ENCODE results near the gene PNLIPRP1. TPM values are rescaled to one million over a fixed set of nuclear protein-coding genes. Genes with fewer than 3 reads are reported as not detected.

Gene PNLIPRP1
- total RNA-seq, 2 donors from 2014 or later = not detected

DNA sequence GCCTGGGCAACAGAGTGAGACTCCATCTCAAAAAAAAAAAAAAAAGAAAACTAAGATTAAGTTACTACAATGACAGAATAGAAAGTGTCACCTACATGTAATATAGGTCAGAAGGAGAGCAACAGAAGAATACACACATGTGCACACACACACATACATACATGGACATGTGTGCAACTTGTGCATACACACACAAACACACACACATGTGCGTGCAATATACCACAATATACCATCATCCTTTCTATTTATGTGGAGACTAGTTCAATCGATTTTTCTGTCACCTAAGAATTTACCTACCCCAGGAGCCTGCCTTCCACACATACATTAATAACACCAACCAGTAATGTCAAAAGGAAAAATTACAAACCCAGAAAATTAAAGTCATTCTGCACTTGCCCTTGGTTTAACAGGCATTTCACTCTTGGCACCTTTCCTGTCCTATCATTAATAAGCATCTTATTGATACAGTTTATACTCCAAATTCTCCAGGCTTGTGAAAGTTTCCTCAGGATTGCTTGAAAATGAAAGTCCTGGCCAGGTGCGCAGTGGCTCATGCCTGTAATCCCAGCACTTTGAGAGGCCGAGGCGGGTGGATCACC is 2.5 kb downstream of the PNLIPRP1 start:
- no peak overlapping the region for H3K27ac Mint-ChIP-seq
- H3K36me3 Mint-ChIP-seq = no peaks in the 10 kb centered on the region
- ATAC-seq (no peak), DNase-seq (ENCODE audit: low spot score in 2 of 2) (no peak)
- no peaks in the 10 kb centered on the region for H3K9me3 Mint-ChIP-seq

DNA sequence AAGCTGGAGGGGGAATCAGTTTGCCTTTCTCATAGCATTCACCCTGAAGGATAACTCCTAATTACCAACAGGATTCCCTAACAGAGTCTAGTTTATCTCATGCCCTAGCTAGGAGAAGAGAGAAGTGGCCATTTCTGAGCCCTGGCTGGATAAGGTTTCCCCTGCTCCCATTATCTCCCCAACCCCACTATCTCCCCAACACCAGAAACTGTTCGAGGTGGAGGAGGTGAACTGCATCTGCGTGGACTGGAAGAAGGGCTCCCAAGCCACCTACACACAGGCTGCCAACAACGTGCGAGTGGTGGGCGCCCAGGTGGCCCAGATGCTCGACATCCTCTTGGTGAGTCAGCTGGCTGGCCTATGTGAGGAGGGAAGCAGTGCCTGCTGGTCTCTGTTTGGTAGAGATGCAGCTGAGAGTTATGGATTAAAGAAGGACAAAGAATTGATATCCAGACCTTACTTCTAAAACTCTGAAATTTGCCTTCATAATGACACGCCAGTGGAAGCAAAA is 3.8 kb downstream of the PNLIPRP1 start:
- H3K27ac Mint-ChIP-seq = no peak overlapping the region
- ATAC-seq (no peak), DNase-seq (ENCODE audit: low spot score in 2 of 2) (no peak)
- H3K9me3 Mint-ChIP-seq = no peaks in the 10 kb centered on the region
- H3K36me3 Mint-ChIP-seq = no peaks in the 10 kb centered on the region

DNA sequence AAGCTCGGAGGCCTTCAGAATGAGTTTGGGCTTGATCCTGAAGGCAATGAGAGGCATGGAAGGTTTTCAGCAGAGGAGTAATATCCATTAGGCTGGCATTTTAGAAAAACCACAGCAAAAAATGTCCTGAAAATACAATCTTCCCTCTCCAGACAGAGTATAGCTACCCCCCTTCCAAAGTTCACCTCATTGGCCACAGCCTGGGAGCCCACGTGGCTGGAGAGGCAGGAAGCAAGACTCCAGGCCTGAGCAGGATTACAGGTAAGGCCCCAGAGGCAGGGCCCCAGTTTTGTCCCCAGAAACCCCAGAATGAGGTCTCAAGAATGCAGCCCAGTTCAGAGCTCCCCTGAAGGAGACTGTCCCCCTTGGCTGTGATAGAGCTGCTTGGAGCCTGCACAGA is 5.3 kb downstream of the PNLIPRP1 start:
- DNase-seq (ENCODE audit: low spot score in 2 of 2) (no peak), ATAC-seq (no peak)
- no peak overlapping the region for H3K27ac Mint-ChIP-seq
- H3K9me3 Mint-ChIP-seq = no peaks in the 10 kb centered on the region
- no peaks in the 10 kb centered on the region for H3K36me3 Mint-ChIP-seq

DNA sequence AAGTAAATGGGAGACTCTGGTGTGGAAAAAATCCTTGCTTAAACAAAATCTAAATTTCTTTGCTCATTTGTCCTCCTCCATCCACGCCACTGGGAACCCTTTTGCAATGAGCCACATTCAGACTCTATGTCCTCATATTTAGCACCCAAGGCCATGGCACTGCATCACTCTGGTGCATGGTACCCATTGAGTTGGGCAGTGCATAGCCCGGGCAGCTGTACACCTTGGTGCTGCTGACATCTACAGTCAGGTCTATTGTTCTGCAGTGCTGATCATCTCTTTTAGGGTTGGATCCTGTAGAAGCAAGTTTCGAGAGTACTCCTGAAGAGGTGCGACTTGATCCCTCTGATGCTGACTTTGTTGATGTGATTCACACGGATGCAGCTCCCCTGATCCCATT is 6.8 kb downstream of the PNLIPRP1 start:
- DNase-seq (ENCODE audit: low spot score in 2 of 2) (no peak), ATAC-seq (no peak)
- Mint-ChIP-seq H3K9me3 (no peaks in the 10 kb centered on the region), H3K36me3 (no peaks in the 10 kb centered on the region), H3K27ac (no peak overlapping the region)

DNA sequence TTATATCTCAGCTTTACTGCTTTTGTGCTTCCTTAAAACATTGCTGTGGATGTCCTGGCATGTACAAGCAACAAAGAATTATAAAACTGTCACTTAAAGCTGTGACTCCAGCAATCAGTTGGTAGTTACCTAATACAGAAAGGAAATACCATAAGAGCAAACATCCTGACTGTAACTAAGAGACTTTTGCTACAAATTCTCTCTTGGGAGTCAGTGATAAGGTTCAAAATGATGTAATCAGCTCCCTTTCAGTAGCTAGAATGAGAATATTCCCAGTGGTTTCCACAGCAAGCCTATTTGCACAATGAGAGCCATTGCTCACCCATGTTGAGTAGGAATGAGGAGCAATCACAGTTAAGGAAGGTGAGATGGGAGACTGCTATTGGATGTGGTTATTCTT is 7.6 kb downstream of the PNLIPRP1 start:
- ATAC-seq (no peak), DNase-seq (ENCODE audit: low spot score in 2 of 2) (no peak)
- Mint-ChIP-seq H3K27ac (no peak overlapping the region), H3K9me3 (no peaks in the 10 kb centered on the region), H3K36me3 (no peaks in the 10 kb centered on the region)

DNA sequence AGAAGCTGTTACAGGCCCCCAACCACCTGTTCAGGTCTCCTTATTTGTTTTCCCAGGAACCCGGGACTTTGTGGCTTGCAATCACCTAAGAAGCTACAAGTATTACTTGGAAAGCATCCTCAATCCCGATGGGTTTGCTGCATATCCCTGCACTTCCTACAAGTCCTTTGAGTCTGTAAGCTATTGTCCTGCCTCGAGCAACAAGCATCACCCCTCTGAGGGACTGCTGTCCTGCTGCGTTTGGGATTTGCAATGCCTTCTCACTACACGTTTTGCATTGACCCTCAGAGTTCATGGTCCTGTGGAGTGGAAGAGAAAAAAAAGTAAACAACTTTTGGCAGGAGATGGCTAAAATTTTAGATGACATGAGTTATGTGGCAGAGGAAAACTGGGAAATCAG is 9.2 kb downstream of the PNLIPRP1 start:
- Mint-ChIP-seq H3K36me3 (no peaks in the 10 kb centered on the region), H3K27ac (no peak overlapping the region), H3K9me3 (no peaks in the 10 kb centered on the region)
- DNase-seq (ENCODE audit: low spot score in 2 of 2) = no peak
- no peak for ATAC-seq

DNA sequence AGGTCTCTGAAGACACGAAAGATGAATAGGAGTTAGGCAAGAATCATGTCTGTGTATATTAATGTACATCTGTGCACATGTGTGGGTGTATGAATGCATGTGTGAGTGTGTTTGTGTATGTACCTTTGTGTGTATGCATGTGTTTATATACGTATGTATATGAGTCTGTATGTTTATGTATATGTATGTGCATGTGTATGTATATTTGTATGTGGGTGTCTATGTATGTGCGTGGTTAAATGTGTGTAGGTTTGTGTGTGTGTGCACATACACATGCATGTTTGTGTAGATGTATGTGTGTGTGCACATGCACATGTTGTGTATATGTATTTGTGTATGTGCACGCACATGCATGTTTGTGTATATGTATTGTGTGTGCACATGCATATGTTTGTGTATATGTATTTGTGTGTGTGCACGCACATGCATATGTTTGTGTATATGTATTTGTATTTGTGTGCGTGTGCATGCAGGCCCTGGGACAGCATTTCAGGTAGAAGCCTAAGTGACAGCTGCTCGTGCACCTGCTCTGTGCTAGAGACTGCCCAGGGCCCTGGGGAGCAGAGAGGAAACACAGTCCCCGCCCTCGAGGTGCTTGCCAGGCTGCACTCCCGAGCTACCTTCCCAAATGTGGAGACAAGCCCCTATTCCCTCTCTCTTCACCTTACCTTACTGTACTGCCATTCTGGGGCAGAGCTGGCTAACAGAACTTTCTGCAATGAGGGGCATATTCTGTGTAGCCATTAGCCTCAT is 12.1 kb downstream of the PNLIPRP1 start:
- no peak for DNase-seq (ENCODE audit: low spot score in 2 of 2)
- Mint-ChIP-seq H3K36me3 (no peaks in the 10 kb centered on the region), H3K27ac (no peak overlapping the region), H3K9me3 (no peaks in the 10 kb centered on the region)
- ATAC-seq = no peak

DNA sequence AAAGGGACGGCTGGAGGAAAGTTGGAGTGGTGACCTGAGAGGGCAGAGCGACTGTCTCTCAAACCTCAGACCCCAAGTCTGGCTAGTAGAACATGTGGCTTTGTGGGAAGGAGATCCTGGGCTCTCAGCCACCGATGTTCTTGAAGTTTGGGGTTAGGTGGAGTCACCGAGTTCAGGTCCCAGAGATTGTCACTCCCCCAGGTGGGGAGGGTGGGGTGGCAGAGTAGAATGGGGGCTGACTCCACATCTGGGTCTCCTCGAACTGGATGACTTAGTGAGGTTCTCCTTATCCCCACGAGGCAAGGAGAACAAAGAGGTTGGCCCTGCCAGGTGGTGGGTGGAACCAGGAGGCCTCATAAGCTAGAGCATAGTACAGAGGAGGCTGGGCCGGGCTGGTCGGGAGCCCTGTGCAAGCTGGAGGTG is 15.3 kb downstream of the PNLIPRP1 start:
- DNase-seq (ENCODE audit: low spot score in 2 of 2) (no peak), ATAC-seq (no peak)
- H3K27ac Mint-ChIP-seq = no peak overlapping the region
- no peaks in the 10 kb centered on the region for H3K9me3 Mint-ChIP-seq
- peaks cover 0 to 17% of the 10 kb centered on the region in 2 donors for H3K36me3 Mint-ChIP-seq

DNA sequence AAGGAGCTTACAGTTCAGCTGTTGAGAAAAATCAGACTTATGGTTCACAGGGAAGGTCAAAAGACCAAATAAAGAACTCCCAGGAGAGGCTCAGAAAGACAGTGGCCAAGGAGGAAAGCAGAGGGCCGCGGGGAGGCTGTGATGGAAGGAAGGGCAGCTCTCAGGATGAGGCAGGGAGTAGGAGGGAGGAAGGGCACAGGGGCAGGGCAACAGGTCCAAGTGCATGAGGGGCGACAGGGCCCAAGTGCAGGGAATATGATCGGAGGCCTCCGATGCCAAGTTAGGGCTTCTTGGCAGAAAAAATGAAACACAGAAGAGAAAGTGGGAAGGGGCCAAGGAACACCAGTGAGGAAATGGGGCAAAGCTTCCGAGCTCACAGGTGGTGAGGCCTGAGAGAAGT is 16.6 kb downstream of the PNLIPRP1 start:
- peaks cover 0 to 17% of the 10 kb centered on the region in 2 donors for H3K36me3 Mint-ChIP-seq
- no peak for ATAC-seq

DNA sequence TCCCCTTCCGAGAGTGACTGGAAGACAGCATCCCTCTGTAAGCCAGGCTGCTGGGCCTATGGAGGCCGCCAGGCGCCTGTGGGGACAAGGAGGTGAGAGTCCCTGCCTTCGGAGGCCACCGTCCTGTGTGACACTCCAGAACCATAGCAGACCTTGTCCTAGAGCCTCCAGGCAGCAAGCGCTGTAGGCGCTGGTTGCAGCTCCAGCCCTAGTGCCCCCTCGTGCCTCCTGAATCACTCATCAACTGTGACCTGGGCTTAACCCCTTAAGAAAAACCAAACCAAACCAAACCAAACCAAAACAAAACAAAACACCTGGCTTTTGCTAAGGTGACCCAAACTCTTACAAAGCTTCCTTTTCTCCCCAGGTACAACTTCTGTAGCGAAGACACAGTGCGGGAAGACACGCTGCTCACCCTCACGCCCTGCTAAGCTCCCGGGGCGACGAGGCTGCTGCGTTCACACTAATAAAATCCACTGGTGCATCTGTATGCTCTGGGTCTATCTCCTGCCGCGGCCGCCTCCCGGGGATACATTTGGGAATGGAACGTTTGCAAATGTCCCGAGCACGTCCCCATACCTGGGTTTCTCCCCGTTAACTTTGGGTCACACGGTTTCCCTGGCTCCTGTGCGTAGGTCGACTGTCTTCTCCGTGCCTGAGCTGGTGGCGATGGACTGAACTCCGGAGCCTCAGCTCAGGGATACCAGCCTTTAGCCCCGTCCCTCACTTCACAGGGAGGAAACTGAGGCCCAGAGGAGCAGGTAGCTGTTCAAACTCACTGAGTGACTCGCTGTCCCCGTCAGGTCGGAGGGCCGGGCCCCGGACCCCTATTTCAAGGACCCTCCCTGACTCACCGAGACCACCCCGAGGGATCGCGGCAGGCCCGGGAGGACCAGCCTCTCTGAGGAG is 18.2 kb downstream of the PNLIPRP1 start:
- H3K36me3 Mint-ChIP-seq = peaks cover 0 to 17% of the 10 kb centered on the region in 2 donors
- no peaks in the 10 kb centered on the region for H3K9me3 Mint-ChIP-seq
- no peak overlapping the region for H3K27ac Mint-ChIP-seq
- DNase-seq (ENCODE audit: low spot score in 2 of 2) (no peak), ATAC-seq (no peak)

More for the DNA sequence above, 16.6 kb downstream of the PNLIPRP1 start:
- no peaks in the 10 kb centered on the region for H3K9me3 Mint-ChIP-seq
- DNase-seq (ENCODE audit: low spot score in 2 of 2) = no peak
- no peak overlapping the region for H3K27ac Mint-ChIP-seq

DNA sequence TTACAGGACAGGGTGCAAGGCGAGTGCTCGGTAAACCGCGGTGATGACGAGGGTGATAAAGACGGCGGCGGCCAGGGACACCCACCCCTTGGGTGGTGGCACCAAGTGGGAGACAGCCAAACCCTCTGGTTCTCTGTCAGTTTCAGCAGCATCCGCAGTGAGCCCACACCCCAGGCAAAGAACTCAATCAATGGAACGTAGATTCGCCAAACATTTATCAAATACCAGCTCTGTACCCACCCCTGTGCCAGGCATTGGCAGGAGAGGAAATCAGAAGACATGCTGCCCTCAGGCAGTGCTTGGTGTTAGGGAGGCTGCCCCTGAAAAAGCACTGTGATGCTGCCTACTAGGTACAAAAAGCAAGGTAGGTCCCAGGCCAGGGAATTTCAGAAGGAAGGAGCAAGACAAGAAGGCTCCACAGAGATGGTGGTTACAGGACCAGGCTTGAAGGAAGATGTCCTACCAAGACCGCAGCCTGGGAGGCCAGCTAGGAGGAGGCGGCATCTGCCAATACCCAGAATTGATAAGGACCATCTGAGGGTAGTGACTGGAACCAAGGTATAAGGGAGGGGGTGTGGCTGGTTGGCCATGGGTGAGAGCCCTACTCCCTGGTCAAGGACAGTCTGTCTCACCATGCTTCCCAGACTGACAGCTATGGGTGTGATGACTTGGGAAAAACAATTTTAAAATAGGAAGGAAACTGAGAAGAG is 19.8 kb downstream of the PNLIPRP1 start:
- H3K36me3 Mint-ChIP-seq = peaks cover 0 to 17% of the 10 kb centered on the region in 2 donors
- H3K9me3 Mint-ChIP-seq = no peaks in the 10 kb centered on the region
- ATAC-seq (no peak), DNase-seq (ENCODE audit: low spot score in 2 of 2) (no peak)
- H3K27ac Mint-ChIP-seq = no peak overlapping the region

DNA sequence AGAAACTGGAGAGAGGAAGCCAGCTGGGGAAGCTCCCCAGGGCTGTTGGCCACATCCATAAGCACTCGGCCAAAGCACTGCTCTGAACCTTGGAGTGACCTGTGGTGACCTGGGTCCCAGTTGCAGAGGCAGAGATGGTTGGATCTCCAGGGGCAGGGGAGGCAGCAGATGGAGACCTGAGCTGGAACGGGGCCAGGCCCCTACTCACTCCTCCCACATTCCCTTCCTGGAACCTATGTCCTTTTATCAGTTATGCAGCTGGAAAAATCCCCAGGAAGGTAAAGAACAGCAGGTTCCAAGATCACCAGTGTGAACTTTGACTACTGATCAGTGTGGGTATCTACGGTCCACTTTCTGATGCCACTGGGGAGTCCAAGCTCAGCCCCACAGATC is 20.4 kb downstream of the PNLIPRP1 start:
- H3K27ac Mint-ChIP-seq = no peak overlapping the region
- no peaks in the 10 kb centered on the region for H3K9me3 Mint-ChIP-seq
- peaks cover 0 to 17% of the 10 kb centered on the region in 2 donors for H3K36me3 Mint-ChIP-seq
- DNase-seq (ENCODE audit: low spot score in 2 of 2) (no peak), ATAC-seq (no peak)

DNA sequence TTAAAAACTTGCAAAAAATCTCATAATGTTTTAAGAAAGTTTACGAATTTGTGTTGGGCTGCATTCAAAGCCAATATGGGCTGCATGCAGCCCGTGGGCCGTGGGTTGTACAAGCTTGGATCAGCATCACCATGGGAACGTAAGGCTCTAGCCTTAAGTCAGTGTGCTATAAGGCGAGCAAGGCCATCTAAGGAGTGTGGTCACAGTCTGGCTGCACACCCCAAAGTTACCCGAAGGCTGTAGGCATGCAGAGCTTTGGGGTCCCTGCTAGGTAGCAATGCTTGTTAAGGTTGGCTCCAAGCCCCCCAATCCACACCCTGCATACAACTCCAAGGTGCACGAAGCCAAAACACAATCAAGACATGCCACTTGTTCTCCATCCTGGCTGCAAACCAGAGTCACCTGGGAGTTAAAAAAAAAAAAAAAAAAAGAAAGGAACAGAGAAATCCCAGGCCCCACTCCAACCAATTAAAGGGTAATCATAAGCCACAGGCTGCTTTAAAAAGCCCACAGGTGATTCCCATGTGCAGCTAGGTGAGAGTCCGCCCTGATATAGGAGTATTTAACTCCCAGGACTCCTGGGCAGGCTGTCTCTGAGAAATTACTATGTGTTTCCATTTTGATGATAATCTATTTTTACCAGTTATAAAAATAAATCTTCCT is 21.5 kb downstream of the PNLIPRP1 start:
- no peak for ATAC-seq
- H3K36me3 Mint-ChIP-seq = peaks cover 0 to 17% of the 10 kb centered on the region in 2 donors
- no peak for DNase-seq (ENCODE audit: low spot score in 2 of 2)
- no peaks in the 10 kb centered on the region for H3K9me3 Mint-ChIP-seq
- H3K27ac Mint-ChIP-seq = no peak overlapping the region

DNA sequence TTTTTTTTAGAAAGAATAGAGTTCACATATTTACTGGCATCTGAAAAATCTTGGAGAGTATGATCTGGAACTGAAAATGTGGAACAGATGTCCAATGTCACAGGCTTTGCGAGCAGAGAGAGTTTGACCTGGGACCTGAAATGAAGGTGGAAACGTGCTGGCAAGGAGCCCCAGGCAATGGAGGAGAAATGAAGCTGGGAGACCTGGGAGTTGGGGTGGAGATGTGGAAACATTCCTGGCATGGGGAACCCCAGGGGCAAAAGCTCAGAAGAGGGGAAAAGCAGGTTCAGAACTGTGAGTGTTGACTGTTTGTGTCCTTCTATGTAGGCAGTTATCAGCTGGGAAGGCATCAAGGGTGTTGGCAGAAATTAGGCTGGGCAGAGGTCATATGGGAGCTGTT is 22.7 kb downstream of the PNLIPRP1 start:
- peaks cover 0 to 15% of the 10 kb centered on the region in 2 donors for H3K36me3 Mint-ChIP-seq
- H3K9me3 Mint-ChIP-seq = no peaks in the 10 kb centered on the region
- DNase-seq (ENCODE audit: low spot score in 2 of 2) (no peak), ATAC-seq (no peak)
- no peak overlapping the region for H3K27ac Mint-ChIP-seq

DNA sequence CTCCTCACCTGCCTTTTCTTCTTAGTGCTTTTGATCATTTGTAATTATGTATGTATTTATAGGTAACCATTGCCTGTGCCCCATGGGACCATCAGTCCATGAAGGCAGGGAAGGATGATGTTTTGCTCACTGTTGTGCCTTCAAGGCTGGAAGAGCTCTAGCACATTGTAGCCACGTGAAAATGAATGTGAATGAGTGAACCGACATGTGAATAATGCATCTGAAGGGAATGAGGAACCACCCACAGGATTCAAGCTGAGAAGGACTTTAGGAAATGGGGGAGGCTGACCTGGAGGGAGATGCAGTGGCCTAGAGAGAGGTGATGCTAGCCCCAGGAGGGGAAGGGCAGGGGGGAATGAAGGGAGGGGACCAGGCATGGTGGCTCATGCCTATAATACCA is 24.0 kb downstream of the PNLIPRP1 start:
- ATAC-seq (no peak), DNase-seq (ENCODE audit: low spot score in 2 of 2) (no peak)
- no peak overlapping the region for H3K27ac Mint-ChIP-seq
- peaks cover 0 to 11% of the 10 kb centered on the region in 2 donors for H3K36me3 Mint-ChIP-seq
- H3K9me3 Mint-ChIP-seq = peaks cover 0 to 3% of the 10 kb centered on the region in 2 donors

DNA sequence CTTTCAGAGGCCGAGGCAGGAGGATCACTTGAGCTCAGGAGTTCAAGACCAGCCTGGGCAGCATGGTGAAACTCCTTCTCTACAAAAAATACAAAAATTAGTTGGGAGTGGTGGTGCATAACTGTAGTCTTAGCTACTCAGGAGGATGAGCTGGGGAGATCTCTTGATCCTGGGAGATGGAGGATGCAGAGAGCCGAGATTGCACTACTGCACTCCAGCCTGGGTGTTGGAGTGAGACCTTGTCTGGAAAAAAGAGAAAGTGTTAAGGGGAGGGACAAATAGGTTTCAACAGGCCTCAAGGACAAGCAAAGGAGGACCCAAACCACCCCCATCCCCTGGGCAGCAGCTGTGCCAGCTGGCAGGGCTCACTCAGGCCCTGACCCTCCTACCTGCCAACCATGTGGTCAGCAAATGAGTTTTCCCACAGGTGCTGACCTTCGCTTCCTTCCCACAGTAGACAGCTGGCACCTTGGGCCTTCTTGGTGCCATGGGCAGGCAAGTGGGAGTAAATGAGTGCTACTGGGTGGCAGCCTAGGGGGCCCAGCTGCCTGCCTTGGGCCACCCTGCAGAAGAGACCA is 24.5 kb downstream of the PNLIPRP1 start:
- Mint-ChIP-seq H3K36me3 (peaks cover 0 to 7% of the 10 kb centered on the region in 2 donors), H3K27ac (no peak overlapping the region), H3K9me3 (peaks cover 0 to 3% of the 10 kb centered on the region in 2 donors)
- ATAC-seq (no peak), DNase-seq (ENCODE audit: low spot score in 2 of 2) (no peak)
